H1 (cell line): ENCODE data around the gene RBAK. TPM values are rescaled to one million over a fixed set of nuclear protein-coding genes. Genes with fewer than 3 reads are reported as not detected.

Experiments used
- ATF2 ChIP-seq: IDR thresholded peaks from 2 replicates; pipeline ENCODE4 v1.6.1; 2012; ENCODE audit warnings: low read length, inconsistent platforms
- E2F6 ChIP-seq: IDR thresholded peaks from 2 replicates; pipeline ENCODE4 v1.6.1; 2012; ENCODE audit warnings: inconsistent platforms
- JUN ChIP-seq: IDR thresholded peaks from 2 replicates; pipeline ENCODE4 v1.6.1; 2011; ENCODE audit warnings: low read depth, mild to moderate bottlenecking, improper control_type of control experiment, low read length
- SIRT6 ChIP-seq: IDR thresholded peaks from one replicate; pipeline ENCODE4 v1.7.1; 2012; ENCODE audit warnings: low read length, inconsistent platforms
- TAF1 ChIP-seq: IDR thresholded peaks from 2 replicates; pipeline ENCODE4 v1.6.1; 2011; ENCODE audit warnings: mild to moderate bottlenecking, low read depth, low read length
- polyA plus RNA-seq, 7 experiments: library from polyadenylated mRNA; depleted of rRNA in 3 of 7; stranded (reverse) in 5 of 7; unstranded in 2 of 7; fragments of >200 nt in 5 of 7; fragments of 200-250 nt in 2 of 7; gene quantifications; 1 replicate in 5 of 7; 2 replicates in 1 of 7; 4 replicates in 1 of 7; pipeline versions ENCODE4 v1.2.1 to v1.2.3, GENCODE V29; 2011 to 2013; ENCODE audit warnings: missing spikeins in 2 of 7, mixed read lengths in 2 of 7
- total RNA-seq: library from RNA; stranded (reverse); fragmentation: NEBNext Ultra II Directional; extraction: Animal tissue kit (Norgen Biotek cat#: 25700); gene quantifications from 2 replicates; pipeline ENCODE4 v1.2.1, GENCODE V29; 2021

The RBAK gene
- total and polyA plus RNA-seq, 2 of the 8 experiments (the other 6 are each of a cell fraction or from before 2014, with no cell fraction given) = 1.9 to 18.2 TPM

- no peak for TF ChIP-seq E2F6
- TF ChIP-seq SIRT6 = no peak
- no peak for TF ChIP-seq TAF1
- no peak for TF ChIP-seq ATF2
- no peak for TF ChIP-seq JUN
These were observed 7.5 kb downstream of the RBAK start (continued) for GRCh38 chr7:5053175-5053574.
